H1 (cell line): ENCODE data around the gene HDAC7. TPM values are rescaled to one million over a fixed set of nuclear protein-coding genes. Genes with fewer than 3 reads are reported as not detected.

ENCODE experiments used
- BCL11A ChIP-seq, 2 experiments: IDR thresholded peaks; one replicate each; pipeline ENCODE4 v1.6.1; 2011; ENCODE audit warnings: low read depth in 2 of 2, low read length in 2 of 2, mild to moderate bottlenecking in 2 of 2
- CHD7 ChIP-seq: fragments of 300-600 bp; sonication (generic); IDR thresholded peaks from 2 replicates; pipeline ENCODE4 v1.7.1; 2012; ENCODE audit warnings: low read length, moderate library complexity, mild to moderate bottlenecking, inconsistent platforms; ENCODE audit not compliant: insufficient replicate concordance
- CTBP2 ChIP-seq: IDR thresholded peaks from 2 replicates; pipeline ENCODE4 v1.7.0; 2011; ENCODE audit warnings: borderline replicate concordance, mild to moderate bottlenecking, moderate library complexity, mixed read lengths, low read length; ENCODE audit not compliant: insufficient read depth, insufficient read length
- SIN3A ChIP-seq, 2 experiments: IDR thresholded peaks in 1 of 2; conservative IDR thresholded peaks in 1 of 2; 2 replicates each; pipeline ENCODE4 v1.6.1; 2011 to 2012; ENCODE audit warnings: low read length in 2 of 2, improper control_type of control experiment in 1 of 2, low read depth in 1 of 2, mild to moderate bottlenecking in 1 of 2
- polyA plus RNA-seq, 7 experiments: library from polyadenylated mRNA; depleted of rRNA in 3 of 7; stranded (reverse) in 5 of 7; unstranded in 2 of 7; fragments of >200 nt in 5 of 7; fragments of 200-250 nt in 2 of 7; gene quantifications; 1 replicate in 5 of 7; 2 replicates in 1 of 7; 4 replicates in 1 of 7; pipeline versions ENCODE4 v1.2.1 to v1.2.3, GENCODE V29; 2011 to 2013; ENCODE audit warnings: missing spikeins in 2 of 7, mixed read lengths in 2 of 7
- total RNA-seq: library from RNA; stranded (reverse); fragmentation: NEBNext Ultra II Directional; extraction: Animal tissue kit (Norgen Biotek cat#: 25700); gene quantifications from 2 replicates; pipeline ENCODE4 v1.2.1, GENCODE V29; 2021

Gene HDAC7
- total and polyA plus RNA-seq, 2 of the 8 experiments (the other 6 are each of a cell fraction or from before 2014, with no cell fraction given) = 25.5 to 84.9 TPM

- TF ChIP-seq CHD7 (no peak), SIN3A (conservative IDR thresholded peaks at IDR 0.05 in 1 of 2, IDR thresholded peaks at IDR 0.05 in 1 of 2; ENCODE audit: low read depth in 1 of 2, low read length in 2 of 2) (no peak), CTBP2 (no peak), BCL11A (IDR thresholded peaks at IDR 0.05; ENCODE audit: low read depth in 2 of 2, low read length in 2 of 2) (no peak)
Measured at GRCh38 chr12:47805417-47805816, 14.3 kb downstream of the HDAC7 start (continued).
